Karpas-422 (cell line): Measurements from ENCODE around the gene C22orf15. TPM values are rescaled to one million over a fixed set of nuclear protein-coding genes. Genes with fewer than 3 reads are reported as not detected.

Experiments used
- DNase-seq: peaks from one replicate; pipeline ENCODE4 v3.0.0-alpha.2; 2015
- H2AFZ ChIP-seq: fragments of 200-600 bp; sonication (generic); 2 replicates; pipeline ENCODE4 v1.6.1; 2014; ENCODE audit warnings: antibody characterized with exemption, low read length, mixed read lengths
- H3K27ac ChIP-seq: fragments of 200-600 bp; sonication (generic); 2 replicates; pipeline ENCODE4 v1.5.1; 2014; ENCODE audit warnings: mild to moderate bottlenecking, low read length, moderate library complexity
- H3K27me3 ChIP-seq: fragments of 200-600 bp; sonication (generic); 2 replicates; pipeline ENCODE4 v1.6.1; 2014; ENCODE audit warnings: low read length, mixed read lengths
- H3K36me3 ChIP-seq: fragments of 200-600 bp; sonication (generic); 2 replicates; pipeline ENCODE4 v1.6.1; 2014; ENCODE audit warnings: low read length, mixed read lengths; ENCODE audit not compliant: insufficient read depth
- H3K4me1 ChIP-seq: fragments of 200-600 bp; sonication (generic); 2 replicates; pipeline ENCODE4 v1.6.1; 2014; ENCODE audit warnings: mild to moderate bottlenecking, low read length, mixed read lengths
- H3K4me2 ChIP-seq: fragments of 200-600 bp; sonication (generic); 2 replicates; pipeline ENCODE4 v1.6.1; 2014; ENCODE audit warnings: low read length, low read depth, mild to moderate bottlenecking; ENCODE audit not compliant: poor library complexity, severe bottlenecking
- H3K4me3 ChIP-seq: fragments of 200-600 bp; sonication (generic); 2 replicates; pipeline ENCODE4 v1.5.1; 2014; ENCODE audit warnings: mild to moderate bottlenecking, antibody characterized with exemption, low read length, mixed read lengths
- H3K79me2 ChIP-seq: fragments of 200-600 bp; sonication (generic); 2 replicates; pipeline ENCODE4 v1.6.1; 2014; ENCODE audit warnings: mild to moderate bottlenecking, low read length, mixed read lengths
- H3K9ac ChIP-seq: fragments of 200-600 bp; sonication (generic); 2 replicates; pipeline ENCODE4 v1.6.0; 2014; ENCODE audit warnings: low read length
- H3K9me2 ChIP-seq: fragments of 200-600 bp; sonication (generic), shearing (Covaris generic); replicated peaks from 2 replicates; pipeline ENCODE4 v1.6.0; 2014; ENCODE audit warnings: mild to moderate bottlenecking, low read length, moderate library complexity; ENCODE audit not compliant: insufficient read depth
- H3K9me3 ChIP-seq: fragments of 300-700, 200-600 bp; sonication (generic); 2 replicates; pipeline ENCODE4 v1.6.1; 2014; ENCODE audit warnings: low read length, mixed read lengths
- H4K20me1 ChIP-seq: fragments of 200-600 bp; sonication (generic); 2 replicates; pipeline ENCODE4 v1.6.1; 2014; ENCODE audit warnings: mild to moderate bottlenecking, antibody characterized with exemption, low read length, low read depth; ENCODE audit not compliant: insufficient read depth
- total RNA-seq: library from RNA; depleted of rRNA; stranded (reverse); fragments of >200 nt; shearing (Covaris generic); gene quantifications from 2 replicates; pipeline ENCODE4 v1.2.3, GENCODE V29; 2014; ENCODE audit warnings: low replicate concordance

C22orf15 gene
- total RNA-seq, 1 experiment from 2014 or later = not detected

DNA sequence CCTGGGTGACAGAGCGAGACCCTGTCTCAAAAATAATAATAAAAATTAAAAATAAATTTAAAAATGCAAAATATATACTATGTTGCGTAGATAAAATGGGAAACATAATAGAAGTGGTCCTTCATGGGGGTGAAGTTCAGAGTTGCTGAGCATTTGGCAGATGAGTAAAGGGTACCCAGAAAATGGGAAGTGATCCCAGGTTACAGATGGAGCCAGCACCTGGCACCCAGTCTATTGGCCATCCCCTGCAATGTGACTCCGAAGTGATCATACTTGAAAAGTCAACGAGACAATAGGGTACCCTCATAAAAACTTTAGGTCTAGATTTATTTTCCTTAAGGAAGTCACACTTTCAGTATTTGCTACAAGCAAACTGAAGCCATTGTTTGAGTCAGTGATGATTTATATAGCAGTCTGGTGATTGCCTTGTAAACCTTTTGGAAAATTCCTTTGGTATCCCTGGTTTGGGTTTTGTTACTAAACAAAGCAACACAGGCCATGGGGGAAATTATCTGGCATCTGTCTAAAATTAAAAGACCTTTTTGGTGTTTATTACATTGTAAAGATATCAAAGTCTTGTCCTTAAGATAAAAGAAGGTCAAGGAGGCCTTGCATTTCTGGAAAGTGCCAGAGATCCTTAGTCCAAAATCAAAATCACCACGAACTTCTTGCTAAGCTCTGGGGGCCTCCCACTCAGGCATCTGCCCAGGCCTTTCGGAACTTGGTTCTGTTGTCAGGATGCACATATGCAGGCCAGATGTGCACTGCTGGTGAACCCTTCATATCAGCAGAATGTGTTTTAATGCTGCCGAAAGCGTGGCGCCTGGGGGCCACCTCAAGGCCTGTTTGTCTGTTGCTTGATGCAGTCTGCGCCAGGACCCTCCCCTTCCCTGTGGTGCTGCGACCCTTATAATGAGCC, 28.3 kb downstream of the C22orf15 start:
- Histone ChIP-seq H3K9me3 (no peaks in the 10 kb centered on the region), H3K27me3 (no peaks in the 10 kb centered on the region), H2AFZ (no peak overlapping the region), H3K27ac (no peak overlapping the region), H3K79me2 (peaks cover 59% of the 10 kb centered on the region), H3K36me3 (peaks cover 40% of the 10 kb centered on the region; the same call in 1 of the 2 replicates), H3K4me1 (peaks cover 33% of the 10 kb centered on the region), H3K4me2 (no peak overlapping the region), H3K4me3 (no peak overlapping the region), H3K9me2 (no peaks in the 10 kb centered on the region), H3K9ac (no peak overlapping the region), H4K20me1 (peaks cover 37% of the 10 kb centered on the region)
- no peak for DNase-seq

DNA sequence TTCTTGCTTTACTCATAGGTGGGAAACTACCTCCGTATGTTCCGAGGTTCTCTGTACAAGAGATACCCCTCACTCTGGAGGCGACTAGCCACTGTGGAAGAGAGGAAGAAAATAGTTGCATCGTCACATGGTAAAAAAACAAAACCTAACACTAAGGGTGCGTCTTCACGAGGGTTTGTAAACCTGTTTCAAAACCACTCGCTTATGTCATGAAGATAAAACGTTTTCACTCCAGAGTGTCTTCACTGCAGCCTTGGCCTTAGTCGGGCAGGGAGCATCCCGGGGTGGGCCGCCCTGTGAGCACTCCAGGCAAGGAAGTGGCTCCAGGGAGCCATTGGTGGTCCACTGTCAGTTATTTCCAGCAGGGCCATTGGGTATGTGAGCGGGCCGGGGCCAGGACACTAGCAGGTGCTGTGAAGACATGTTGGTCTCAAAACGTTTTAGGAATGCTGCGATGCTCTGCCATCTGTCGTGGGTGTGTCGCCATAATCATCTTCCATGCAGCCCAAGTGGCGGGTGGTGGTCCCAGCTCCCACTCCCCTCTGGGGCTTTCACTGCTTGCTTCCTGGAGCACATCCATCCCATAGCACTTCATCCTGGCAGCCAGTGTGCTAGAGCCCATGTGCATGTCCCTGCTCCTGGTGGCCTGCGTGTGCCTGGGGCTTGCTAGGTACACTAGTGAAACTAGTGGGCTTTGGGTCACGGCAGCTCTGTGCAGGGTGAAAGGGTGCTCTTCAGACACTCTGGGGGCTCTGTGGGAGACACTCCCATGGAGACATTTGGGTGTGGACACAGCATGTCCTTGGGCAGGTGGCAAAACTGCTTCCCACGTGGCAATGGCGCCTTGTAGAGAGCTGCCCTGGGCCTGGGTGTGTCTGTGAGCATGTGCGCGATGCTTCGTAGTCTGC, 29.2 kb downstream of the C22orf15 start:
- no peak overlapping the region for H3K9ac ChIP-seq
- H3K4me2 ChIP-seq = no peak overlapping the region
- H3K4me1 ChIP-seq = peaks cover 27% of the 10 kb centered on the region
- H4K20me1 ChIP-seq = peaks cover 37% of the 10 kb centered on the region
- no peak overlapping the region for H3K4me3 ChIP-seq
- no peaks in the 10 kb centered on the region for H3K9me2 ChIP-seq
- DNase-seq = no peak
- no peak overlapping the region for H2AFZ ChIP-seq
- peaks cover 47% of the 10 kb centered on the region; the same call in 1 of the 2 replicates for H3K36me3 ChIP-seq
- H3K79me2 ChIP-seq = peaks cover 59% of the 10 kb centered on the region
- no peaks in the 10 kb centered on the region for H3K27me3 ChIP-seq
- no peaks in the 10 kb centered on the region for H3K9me3 ChIP-seq
- no peak overlapping the region for H3K27ac ChIP-seq

DNA sequence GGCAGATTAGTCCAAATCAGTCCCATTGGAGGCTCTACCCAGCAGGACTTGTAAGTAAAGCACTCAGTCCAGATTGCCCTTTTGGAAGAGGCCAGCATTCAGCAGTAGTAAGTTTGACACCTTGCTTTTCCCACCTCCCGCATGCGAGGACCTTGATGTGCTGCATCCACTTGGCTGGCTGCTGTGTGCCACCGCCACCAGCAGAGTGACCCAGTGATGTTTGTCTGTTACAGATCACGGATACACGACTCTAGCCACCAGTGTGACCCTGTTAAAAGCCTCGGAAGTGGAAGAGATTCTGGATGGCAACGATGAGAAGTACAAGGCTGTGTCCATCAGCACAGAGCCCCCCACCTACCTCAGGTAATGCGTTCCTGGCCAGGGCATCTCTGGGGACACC, 30.5 kb downstream of the C22orf15 start:
- no peak for DNase-seq
- Histone ChIP-seq H3K27me3 (no peaks in the 10 kb centered on the region), H3K79me2 (peaks cover 48% of the 10 kb centered on the region), H3K9me3 (no peaks in the 10 kb centered on the region), H2AFZ (no peak overlapping the region), H3K27ac (no peak overlapping the region), H3K9ac (no peak overlapping the region), H3K4me1 (peaks cover 20% of the 10 kb centered on the region), H3K4me3 (no peak overlapping the region), H3K4me2 (no peak overlapping the region), H3K36me3 (peaks cover 49% of the 10 kb centered on the region), H3K9me2 (no peaks in the 10 kb centered on the region), H4K20me1 (peaks cover 29% of the 10 kb centered on the region; the same call in 1 of the 2 replicates)

DNA sequence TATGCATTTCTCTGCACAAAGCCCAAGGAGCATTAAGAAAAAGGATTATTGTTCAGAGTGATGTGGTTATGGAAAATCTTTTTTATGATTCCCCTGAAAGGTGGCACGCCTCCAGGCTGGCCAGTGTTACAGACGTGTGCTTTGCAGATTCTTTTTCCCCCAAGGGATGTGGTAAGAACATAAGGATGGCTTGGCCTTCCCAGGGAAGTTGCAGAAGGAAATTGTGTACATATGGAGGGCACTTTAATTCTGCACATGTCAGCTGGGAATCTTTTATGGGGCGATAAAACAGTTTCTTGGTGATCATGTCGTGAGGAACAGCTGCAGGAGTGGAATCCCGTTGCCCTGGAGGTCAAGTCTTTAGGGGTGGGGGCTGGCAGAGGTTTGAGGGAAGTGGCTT, 33.7 kb downstream of the C22orf15 start:
- no peaks in the 10 kb centered on the region for H3K27me3 ChIP-seq
- H3K79me2 ChIP-seq = peaks cover 17% of the 10 kb centered on the region
- peaks cover 10% of the 10 kb centered on the region; the same call in 1 of the 2 replicates for H4K20me1 ChIP-seq
- H3K4me2 ChIP-seq = no peak overlapping the region
- no peaks in the 10 kb centered on the region for H3K9me2 ChIP-seq
- no peak for DNase-seq
- H3K27ac ChIP-seq = no peak overlapping the region
- peaks cover 40% of the 10 kb centered on the region for H3K36me3 ChIP-seq
- H3K4me3 ChIP-seq = no peak overlapping the region
- no peak overlapping the region for H2AFZ ChIP-seq
- H3K9ac ChIP-seq = no peak overlapping the region
- peaks cover 32% of the 10 kb centered on the region for H3K4me1 ChIP-seq
- no peaks in the 10 kb centered on the region for H3K9me3 ChIP-seq

DNA sequence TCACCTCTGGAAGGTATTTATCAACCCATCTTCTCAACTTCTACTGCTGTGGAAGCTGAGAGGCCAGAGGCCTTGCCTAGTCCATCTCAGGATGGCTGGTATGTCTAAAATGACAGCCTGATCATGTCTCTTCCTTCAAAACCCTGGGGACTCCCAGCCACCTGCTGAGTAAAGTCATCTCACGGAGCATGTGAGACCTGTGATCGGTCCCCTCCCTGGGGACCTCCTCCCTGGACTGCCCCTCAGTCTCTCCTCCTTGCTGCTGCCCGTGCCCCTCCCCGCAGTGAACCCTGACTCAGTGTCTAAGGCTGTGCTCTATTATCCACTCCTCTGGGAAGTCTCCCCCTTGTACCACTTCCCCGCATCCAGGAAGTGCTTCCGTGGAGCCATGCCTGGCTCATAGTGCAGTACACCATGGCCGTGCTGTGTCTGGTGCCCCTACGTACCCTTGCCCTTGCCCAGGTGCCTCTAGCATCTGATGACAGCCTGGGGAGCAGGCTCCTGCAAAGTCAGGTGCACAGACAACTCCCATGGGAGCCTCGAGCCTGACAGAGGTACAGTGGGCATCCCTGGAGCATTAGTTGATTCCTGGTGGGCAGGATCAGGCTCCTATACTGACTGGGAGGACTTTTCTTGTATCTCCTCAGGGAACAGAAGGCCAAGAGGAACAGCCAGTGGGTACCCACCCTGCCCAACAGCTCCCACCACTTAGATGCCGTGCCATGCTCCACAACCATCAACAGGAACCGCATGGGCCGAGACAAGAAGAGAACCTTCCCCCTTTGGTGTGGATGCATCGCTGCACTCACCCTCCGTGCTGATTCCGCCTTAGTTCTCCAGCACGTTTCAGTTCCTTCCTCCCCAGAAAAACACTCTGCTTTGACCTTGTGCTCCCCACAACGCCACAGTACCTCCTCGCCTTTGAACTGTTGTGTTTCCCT, 37.8 kb downstream of the C22orf15 start:
- Histone ChIP-seq H4K20me1 (no peaks in the 10 kb centered on the region), H3K4me3 (peak overlapping the region; percentile 65; the same call in 1 of the 2 replicates), H3K4me2 (peak overlapping the region; percentile 95), H3K27me3 (no peaks in the 10 kb centered on the region), H3K9me2 (no peaks in the 10 kb centered on the region), H2AFZ (no peak overlapping the region), H3K36me3 (peaks cover 43% of the 10 kb centered on the region), H3K4me1 (peaks cover 73% of the 10 kb centered on the region), H3K79me2 (peaks cover 26% of the 10 kb centered on the region), H3K27ac (peak overlapping the region; percentile 97), H3K9ac (peak overlapping the region; percentile 82), H3K9me3 (no peaks in the 10 kb centered on the region)
- peak; percentile 94 for DNase-seq

DNA sequence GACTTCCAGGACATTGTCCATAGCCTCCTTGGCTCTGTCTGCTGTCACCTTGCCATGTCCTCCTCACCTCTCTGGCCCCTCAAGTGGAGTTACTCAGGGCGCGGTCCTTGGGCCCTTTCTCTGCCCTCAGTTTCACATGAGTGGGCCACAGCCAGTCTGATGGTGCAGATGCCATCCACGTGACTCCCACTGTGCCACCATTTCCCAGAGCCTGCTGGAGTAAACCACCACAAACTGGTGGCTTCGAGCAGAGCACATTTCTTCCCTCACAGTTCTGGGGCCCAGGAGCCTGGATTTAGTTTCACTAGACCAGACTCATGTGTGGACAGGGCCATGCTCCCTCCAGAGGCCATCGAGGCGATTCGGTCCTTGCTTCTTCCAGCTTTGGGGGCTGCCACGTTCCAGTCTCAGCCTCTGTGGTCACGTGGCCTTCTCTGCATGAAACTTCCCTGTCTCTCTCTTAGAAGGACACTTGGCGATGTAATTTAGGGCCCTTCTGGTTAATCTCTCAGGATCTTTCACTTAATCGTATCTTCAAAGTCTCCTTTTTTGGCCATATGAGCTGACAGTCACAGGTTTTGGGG, 38.5 kb downstream of the C22orf15 start:
- Histone ChIP-seq H3K79me2 (peaks cover 34% of the 10 kb centered on the region), H3K36me3 (peaks cover 45% of the 10 kb centered on the region), H3K27ac (peak overlapping the region; percentile 97), H3K9me3 (no peaks in the 10 kb centered on the region), H2AFZ (no peak overlapping the region), H3K4me3 (peak overlapping the region; percentile 65; the same call in 1 of the 2 replicates), H3K9ac (peak overlapping the region; percentile 82), H3K27me3 (no peaks in the 10 kb centered on the region), H4K20me1 (no peaks in the 10 kb centered on the region), H3K9me2 (no peaks in the 10 kb centered on the region), H3K4me1 (peaks cover 81% of the 10 kb centered on the region), H3K4me2 (peak overlapping the region; percentile 95)
- DNase-seq = peak; percentile 57

DNA sequence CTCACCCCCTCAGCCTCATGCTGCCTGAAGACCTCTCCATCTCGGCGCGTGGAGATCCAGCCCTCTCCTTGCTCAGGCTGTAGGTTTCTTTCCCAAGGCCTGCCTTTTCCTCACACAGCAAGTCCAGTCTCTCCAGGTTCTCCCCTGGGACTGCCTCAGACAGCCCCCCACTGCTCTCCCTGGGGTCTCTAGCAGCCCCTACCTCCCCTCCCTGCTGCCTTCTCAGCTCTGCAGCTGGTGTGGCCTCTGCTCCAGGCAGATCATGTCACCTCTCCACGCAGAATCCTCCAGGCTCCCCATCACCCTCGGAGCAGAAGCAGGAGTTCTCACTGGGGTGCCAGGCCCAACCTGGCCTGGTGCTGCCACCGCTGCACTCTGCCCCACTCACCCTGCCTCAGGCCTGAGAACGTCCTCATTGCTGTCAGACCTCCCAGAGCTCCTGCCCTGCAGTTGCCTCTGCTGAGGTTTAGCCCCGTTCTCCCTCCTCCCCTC, 39.1 kb downstream of the C22orf15 start:
- Histone ChIP-seq H3K4me2 (peak overlapping the region; percentile 95), H3K4me3 (peak overlapping the region; percentile 65; the same call in 1 of the 2 replicates), H3K9me3 (no peaks in the 10 kb centered on the region), H3K27me3 (no peaks in the 10 kb centered on the region), H3K9ac (peak overlapping the region; percentile 82), H3K79me2 (peaks cover 40% of the 10 kb centered on the region), H2AFZ (no peak overlapping the region), H4K20me1 (no peaks in the 10 kb centered on the region), H3K27ac (peak overlapping the region; percentile 97), H3K36me3 (peaks cover 45% of the 10 kb centered on the region), H3K4me1 (peaks cover 86% of the 10 kb centered on the region), H3K9me2 (no peaks in the 10 kb centered on the region)
- DNase-seq = no peak
